Stimulated activated CD8-positive, alpha-beta memory T cell treated with anti-CD3 and anti-CD28 coated beads, Interleukin-2, amount 100 ng/mL, for 1 hour (primary cell): ENCODE data around the gene DENND1A.
"Not testable (repeated sequence)": the region's sequence is repeated elsewhere in the genome, so short reads cannot be mapped to it uniquely, and the experiment has no call there.

ENCODE experiments used
- DNase-seq, 2 donors: peaks; one replicate each; pipeline ENCODE4 v3.0.0-alpha.2; 2020; ENCODE audit warnings: low read depth in 2 of 2

DENND1A gene

GRCh38 chr9:123434619-123435240 lies 495.2 kb downstream of the DENND1A start:
- no peak for DNase-seq

- no peak for DNase-seq
These were observed 497.3 kb downstream of the DENND1A start for GRCh38 chr9:123432331-123433236.

- DNase-seq, result no peak
These were observed 498.3 kb downstream of the DENND1A start for GRCh38 chr9:123431581-123431980.

- DNase-seq, result not testable (repeated sequence)
These were observed 501.5 kb downstream of the DENND1A start for GRCh38 chr9:123428450-123428849.

GRCh38 chr9:123426406-123426805 lies 503.5 kb downstream of the DENND1A start:
- no peak for DNase-seq

GRCh38 chr9:123425836-123426365 lies 504.0 kb downstream of the DENND1A start:
- no peak for DNase-seq

GRCh38 chr9:123425261-123425821 lies 504.6 kb downstream of the DENND1A start:
- no peak for DNase-seq

GRCh38 chr9:123424552-123425225 lies 505.2 kb downstream of the DENND1A start:
- DNase-seq, result no peak

- no peak for DNase-seq
These were observed 505.8 kb downstream of the DENND1A start for GRCh38 chr9:123424131-123424530.

GRCh38 chr9:123423311-123423640 lies 506.6 kb downstream of the DENND1A start:
- no peak for DNase-seq

GRCh38 chr9:123422635-123423310 lies 507.2 kb downstream of the DENND1A start:
- no peak for DNase-seq

GRCh38 chr9:123421801-123422455 lies 508.0 kb downstream of the DENND1A start:
- no peak for DNase-seq

GRCh38 chr9:123421186-123421585 lies 508.7 kb downstream of the DENND1A start:
- DNase-seq, result no peak

GRCh38 chr9:123420592-123421111 lies 509.3 kb downstream of the DENND1A start:
- no peak for DNase-seq

- no peak for DNase-seq
These were observed 510.0 kb downstream of the DENND1A start for GRCh38 chr9:123419721-123420591.

GRCh38 chr9:123419091-123419490 lies 510.8 kb downstream of the DENND1A start:
- no peak for DNase-seq

GRCh38 chr9:123418506-123418905 lies 511.4 kb downstream of the DENND1A start:
- no peak for DNase-seq

GRCh38 chr9:123418052-123418430 lies 511.9 kb downstream of the DENND1A start:
- no peak for DNase-seq

GRCh38 chr9:123417289-123418051 lies 512.5 kb downstream of the DENND1A start:
- no peak for DNase-seq
